ENCODE measurements around the gene IDE.

The IDE gene

DNA sequence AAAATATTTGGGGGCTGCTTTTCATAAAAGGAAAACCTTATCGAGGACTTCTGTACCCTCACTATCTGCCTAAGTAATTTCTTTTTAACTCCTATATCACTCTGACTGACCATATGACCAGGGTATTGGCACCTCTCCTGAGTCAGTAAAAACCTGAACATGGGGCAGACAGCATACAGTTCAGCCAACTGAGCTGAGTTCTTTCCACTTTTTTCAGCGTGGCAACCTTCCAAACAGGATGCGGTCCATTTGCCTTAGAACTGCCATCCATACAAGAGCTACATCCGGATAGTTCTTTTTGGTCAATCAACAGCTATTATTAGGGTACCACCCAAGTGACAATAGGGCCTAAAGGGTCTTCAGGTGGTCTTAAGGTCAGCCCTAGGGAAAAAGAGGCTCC lies 160.4 kb downstream of the IDE start:
- H3K79me1 ChIP-seq (replicated peaks; ENCODE audit: low read length, poor library complexity, severe bottlenecking) = no peaks in the 10 kb centered on the region
- H3K27me3 ChIP-seq (ENCODE audit: control insufficient read depth in 1 of 2, insufficient read depth in 1 of 2, low read length in 2 of 2) = peaks cover 0 to 18% of the 10 kb centered on the region in 2 experiments
- no peak for DNase-seq
- no peak overlapping the region for H4K91ac ChIP-seq (ENCODE audit: low read length)
- H4K8ac ChIP-seq (ENCODE audit: low read length) = no peak overlapping the region
- no peaks in the 10 kb centered on the region for H3K4me1 ChIP-seq (ENCODE audit: control insufficient read depth, insufficient read depth, low read depth, low read length)
- no peak overlapping the region for H2BK120ac ChIP-seq (ENCODE audit: low read depth, low read length)
- H3K18ac ChIP-seq (ENCODE audit: low read depth in 1 of 2, low read length in 2 of 2) = no peak overlapping the region
- H3K9me3 ChIP-seq (ENCODE audit: control insufficient read depth, low read length) = no peaks in the 10 kb centered on the region
- H3K4ac ChIP-seq (ENCODE audit: low read depth in 1 of 2, low read length in 2 of 2) = no peak overlapping the region
- no peak overlapping the region for H3K27ac ChIP-seq (ENCODE audit: low read length, poor library complexity, severe bottlenecking)
- H2AFZ ChIP-seq (ENCODE audit: low read depth, low read length) = no peak overlapping the region
- H2BK12ac ChIP-seq (ENCODE audit: low read length in 2 of 2) = no peak overlapping the region
- no peak overlapping the region for H2AK5ac ChIP-seq (ENCODE audit: low read length, severe bottlenecking)
- H2BK5ac ChIP-seq (ENCODE audit: low read depth, low read length, poor library complexity, severe bottlenecking) = no peak overlapping the region
- no peak overlapping the region for H3K4me3 ChIP-seq (ENCODE audit: insufficient read depth in 1 of 2, low read depth in 1 of 2, low read length in 2 of 2)
- WGBS = 95% methylated on average over 4 of the region's 4 CpGs
- no peak overlapping the region for H3K9ac ChIP-seq (ENCODE audit: low read length)
- H3K36me3 ChIP-seq (ENCODE audit: control insufficient read depth in 1 of 2, insufficient read depth in 2 of 2, low read depth in 1 of 2, low read length in 2 of 2) = no peaks in the 10 kb centered on the region
- H3K4me2 ChIP-seq (ENCODE audit: low read length, poor library complexity, severe bottlenecking) = no peak overlapping the region
- H3K14ac ChIP-seq (ENCODE audit: low read length in 2 of 2) = no peak overlapping the region
- H2BK15ac ChIP-seq (ENCODE audit: low read depth, poor library complexity, severe bottlenecking) = no peak overlapping the region
- no peak overlapping the region for H3K23ac ChIP-seq (ENCODE audit: low read length in 2 of 2)

GRCh38 chr10:92413011-92413410 lies 160.9 kb downstream of the IDE start:
- no peak for DNase-seq
- no peak overlapping the region for H2BK15ac ChIP-seq (ENCODE audit: low read depth, poor library complexity, severe bottlenecking)
- H3K27ac ChIP-seq (ENCODE audit: low read length, poor library complexity, severe bottlenecking) = no peak overlapping the region
- no peak overlapping the region for H2AK5ac ChIP-seq (ENCODE audit: low read length, severe bottlenecking)
- H4K8ac ChIP-seq (ENCODE audit: low read length) = no peak overlapping the region
- no peak overlapping the region for H3K4me2 ChIP-seq (ENCODE audit: low read length, poor library complexity, severe bottlenecking)
- no peak overlapping the region for H3K23ac ChIP-seq (ENCODE audit: low read length in 2 of 2)
- no peak overlapping the region for H3K4ac ChIP-seq (ENCODE audit: low read depth in 1 of 2, low read length in 2 of 2)
- H3K14ac ChIP-seq (ENCODE audit: low read length in 2 of 2) = no peak overlapping the region
- H2BK120ac ChIP-seq (ENCODE audit: low read depth, low read length) = no peak overlapping the region
- H3K9me3 ChIP-seq (ENCODE audit: control insufficient read depth, low read length) = no peaks in the 10 kb centered on the region
- H3K4me1 ChIP-seq (ENCODE audit: control insufficient read depth, insufficient read depth, low read depth, low read length) = no peaks in the 10 kb centered on the region
- H3K9ac ChIP-seq (ENCODE audit: low read length) = no peak overlapping the region
- no peak overlapping the region for H2AFZ ChIP-seq (ENCODE audit: low read depth, low read length)
- no peaks in the 10 kb centered on the region for H3K79me1 ChIP-seq (replicated peaks; ENCODE audit: low read length, poor library complexity, severe bottlenecking)
- H4K91ac ChIP-seq (ENCODE audit: low read length) = no peak overlapping the region
- peaks cover 0 to 17% of the 10 kb centered on the region in 2 experiments for H3K27me3 ChIP-seq (ENCODE audit: control insufficient read depth in 1 of 2, insufficient read depth in 1 of 2, low read length in 2 of 2)
- 85% methylated on average over 9 of the region's 9 CpGs for WGBS
- no peak overlapping the region for H2BK5ac ChIP-seq (ENCODE audit: low read depth, low read length, poor library complexity, severe bottlenecking)
- H3K4me3 ChIP-seq (ENCODE audit: insufficient read depth in 1 of 2, low read depth in 1 of 2, low read length in 2 of 2) = no peak overlapping the region
- H2BK12ac ChIP-seq (ENCODE audit: low read length in 2 of 2) = no peak overlapping the region
- no peaks in the 10 kb centered on the region for H3K36me3 ChIP-seq (ENCODE audit: control insufficient read depth in 1 of 2, insufficient read depth in 2 of 2, low read depth in 1 of 2, low read length in 2 of 2)
- H3K18ac ChIP-seq (ENCODE audit: low read depth in 1 of 2, low read length in 2 of 2) = no peak overlapping the region

DNA sequence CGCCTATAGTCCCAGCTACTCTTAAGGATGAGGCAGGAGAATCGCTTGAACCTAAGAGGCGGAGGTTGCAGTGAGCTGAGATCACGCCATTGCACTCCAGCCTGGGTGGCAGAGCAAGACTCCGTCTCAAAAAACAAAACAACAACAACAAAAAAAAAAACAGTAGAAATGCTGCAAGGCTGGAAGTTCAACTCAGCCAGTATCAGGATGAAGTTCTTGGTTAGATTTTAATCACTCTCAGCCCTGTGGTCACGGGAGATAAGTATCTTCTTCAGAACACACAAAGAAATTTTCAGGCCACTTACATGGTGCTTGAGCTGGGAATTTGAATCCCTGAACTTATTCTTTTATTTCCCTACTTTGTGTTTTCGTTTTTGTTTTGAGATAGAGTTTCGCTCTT lies 162.5 kb downstream of the IDE start:
- Histone ChIP-seq H2BK120ac (ENCODE audit: low read depth, low read length) (no peak overlapping the region), H2AFZ (ENCODE audit: low read depth, low read length) (no peak overlapping the region), H3K18ac (ENCODE audit: low read depth in 1 of 2, low read length in 2 of 2) (no peak overlapping the region), H3K4me3 (ENCODE audit: insufficient read depth in 1 of 2, low read depth in 1 of 2, low read length in 2 of 2) (no peak overlapping the region), H2BK12ac (ENCODE audit: low read length in 2 of 2) (no peak overlapping the region), H4K8ac (ENCODE audit: low read length) (no peak overlapping the region), H3K14ac (ENCODE audit: low read length in 2 of 2) (no peak overlapping the region), H3K4me1 (ENCODE audit: control insufficient read depth, insufficient read depth, low read depth, low read length) (no peaks in the 10 kb centered on the region), H3K27me3 (ENCODE audit: control insufficient read depth in 1 of 2, insufficient read depth in 1 of 2, low read length in 2 of 2) (peaks cover 0 to 24% of the 10 kb centered on the region in 2 experiments), H2BK15ac (ENCODE audit: low read depth, poor library complexity, severe bottlenecking) (no peak overlapping the region), H3K36me3 (ENCODE audit: control insufficient read depth in 1 of 2, insufficient read depth in 2 of 2, low read depth in 1 of 2, low read length in 2 of 2) (no peaks in the 10 kb centered on the region), H2AK5ac (ENCODE audit: low read length, severe bottlenecking) (no peak overlapping the region), H3K27ac (ENCODE audit: low read length, poor library complexity, severe bottlenecking) (no peak overlapping the region), H3K79me1 (replicated peaks; ENCODE audit: low read length, poor library complexity, severe bottlenecking) (no peaks in the 10 kb centered on the region), H3K4me2 (ENCODE audit: low read length, poor library complexity, severe bottlenecking) (no peak overlapping the region), H3K23ac (ENCODE audit: low read length in 2 of 2) (no peak overlapping the region), H3K9ac (ENCODE audit: low read length) (no peak overlapping the region), H2BK5ac (ENCODE audit: low read depth, low read length, poor library complexity, severe bottlenecking) (no peak overlapping the region), H3K9me3 (ENCODE audit: control insufficient read depth, low read length) (no peaks in the 10 kb centered on the region), H4K91ac (ENCODE audit: low read length) (no peak overlapping the region), H3K4ac (ENCODE audit: low read depth in 1 of 2, low read length in 2 of 2) (no peak overlapping the region)
- DNase-seq = no peak
- WGBS = 89% methylated on average over 5 of the region's 8 CpGs

DNA sequence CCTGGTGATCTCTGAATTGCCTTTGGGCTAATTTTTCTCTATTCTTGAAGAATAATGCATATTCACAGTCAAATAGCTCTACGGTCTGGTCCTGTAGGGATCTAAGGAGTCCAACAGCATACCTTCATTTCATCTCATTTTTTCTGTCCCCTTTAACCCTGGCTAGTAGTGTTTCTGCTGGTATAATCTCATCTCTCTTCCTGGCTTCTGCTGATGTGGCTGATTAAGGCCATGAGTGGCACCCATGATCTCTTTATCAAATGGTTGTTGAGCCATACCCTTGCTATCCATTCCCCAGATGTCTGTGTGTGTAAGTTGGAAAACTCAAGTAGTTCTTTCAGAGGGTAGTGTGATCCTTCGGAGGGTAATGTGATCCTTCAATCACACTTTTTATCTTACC lies 163.4 kb downstream of the IDE start:
- H3K14ac ChIP-seq (ENCODE audit: low read length in 2 of 2) = no peak overlapping the region
- no peaks in the 10 kb centered on the region for H3K4me1 ChIP-seq (ENCODE audit: control insufficient read depth, insufficient read depth, low read depth, low read length)
- no peak overlapping the region for H3K27ac ChIP-seq (ENCODE audit: low read length, poor library complexity, severe bottlenecking)
- H2BK12ac ChIP-seq (ENCODE audit: low read length in 2 of 2) = no peak overlapping the region
- no peaks in the 10 kb centered on the region for H3K9me3 ChIP-seq (ENCODE audit: control insufficient read depth, low read length)
- no peak overlapping the region for H2AK5ac ChIP-seq (ENCODE audit: low read length, severe bottlenecking)
- no peak overlapping the region for H3K4me3 ChIP-seq (ENCODE audit: insufficient read depth in 1 of 2, low read depth in 1 of 2, low read length in 2 of 2)
- H2BK5ac ChIP-seq (ENCODE audit: low read depth, low read length, poor library complexity, severe bottlenecking) = no peak overlapping the region
- H3K4me2 ChIP-seq (ENCODE audit: low read length, poor library complexity, severe bottlenecking) = no peak overlapping the region
- no peaks in the 10 kb centered on the region for H3K79me1 ChIP-seq (replicated peaks; ENCODE audit: low read length, poor library complexity, severe bottlenecking)
- H3K23ac ChIP-seq (ENCODE audit: low read length in 2 of 2) = no peak overlapping the region
- H3K9ac ChIP-seq (ENCODE audit: low read length) = no peak overlapping the region
- H2AFZ ChIP-seq (ENCODE audit: low read depth, low read length) = no peak overlapping the region
- H3K18ac ChIP-seq (ENCODE audit: low read depth in 1 of 2, low read length in 2 of 2) = no peak overlapping the region
- H2BK120ac ChIP-seq (ENCODE audit: low read depth, low read length) = no peak overlapping the region
- no peak overlapping the region for H4K91ac ChIP-seq (ENCODE audit: low read length)
- no peak for DNase-seq
- H3K27me3 ChIP-seq (ENCODE audit: control insufficient read depth in 1 of 2, insufficient read depth in 1 of 2, low read length in 2 of 2) = peaks cover 0 to 26% of the 10 kb centered on the region in 2 experiments
- H2BK15ac ChIP-seq (ENCODE audit: low read depth, poor library complexity, severe bottlenecking) = no peak overlapping the region
- H3K36me3 ChIP-seq (ENCODE audit: control insufficient read depth in 1 of 2, insufficient read depth in 2 of 2, low read depth in 1 of 2, low read length in 2 of 2) = no peaks in the 10 kb centered on the region
- 86% methylated on average over 1 of the region's 2 CpGs for WGBS
- no peak overlapping the region for H3K4ac ChIP-seq (ENCODE audit: low read depth in 1 of 2, low read length in 2 of 2)
- H4K8ac ChIP-seq (ENCODE audit: low read length) = no peak overlapping the region
